Hepatocyte (in vitro differentiated cells): ENCODE data around the gene ARPP21.

ENCODE experiments used
- CTCF ChIP-seq: fragments of 200-600 bp; sonication (generic); IDR thresholded peaks from 2 replicates; pipeline ENCODE4 v1.5.1; 2016; ENCODE audit warnings: antibody characterized with exemption, mild to moderate bottlenecking; ENCODE audit not compliant: poor library complexity
- EZH2 ChIP-seq: fragments of 200-600 bp; sonication (generic); IDR thresholded peaks from 2 replicates; pipeline ENCODE4 v1.6.1; 2016; ENCODE audit warnings: antibody characterized with exemption, mild to moderate bottlenecking, borderline replicate concordance
- EZH2phosphoT487 ChIP-seq: fragments of 200-600 bp; sonication (generic); IDR thresholded peaks from one replicate; pipeline ENCODE4 v1.6.1; 2018; ENCODE audit warnings: antibody characterized with exemption, mild to moderate bottlenecking, low read depth, moderate library complexity; ENCODE audit not compliant: unreplicated experiment, severe bottlenecking

GRCh38 chr3:35724106-35724505 is 84.8 kb downstream of the ARPP21 start:
- TF ChIP-seq CTCF (no peak), EZH2 (no peak), EZH2phosphoT487 (no peak)
